GM18868 (cell line): ENCODE measurements around the gene FUS.

Source experiments
- ATAC-seq: cut with Tn5 transposase; IDR thresholded peaks from one replicate; pipeline ENCODE4 v1.9.1; 2021; ENCODE audit warnings: mild to moderate bottlenecking, moderate library complexity; ENCODE audit not compliant: unreplicated experiment

The FUS gene

DNA sequence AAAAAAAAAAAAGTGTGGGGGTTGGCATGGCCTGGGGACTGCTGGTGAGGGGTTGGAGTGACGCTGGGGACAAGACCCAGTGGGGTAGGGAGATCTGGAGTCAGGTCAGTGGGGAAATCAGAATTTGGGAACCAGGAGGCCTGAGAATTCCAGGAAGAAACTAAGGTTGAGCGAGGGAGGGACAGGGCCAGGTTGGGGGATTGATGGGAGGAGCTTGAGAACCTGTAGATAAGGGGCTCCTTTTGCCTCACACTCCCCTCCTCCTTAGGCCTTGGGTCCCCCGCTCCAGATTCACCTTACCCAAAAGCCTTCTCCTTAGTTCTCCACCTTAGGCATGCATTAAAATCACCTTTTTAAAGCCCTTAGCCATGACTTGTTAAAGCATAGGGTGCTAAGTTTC lies 45.3 kb downstream of the FUS start:
- ATAC-seq: no peak

DNA sequence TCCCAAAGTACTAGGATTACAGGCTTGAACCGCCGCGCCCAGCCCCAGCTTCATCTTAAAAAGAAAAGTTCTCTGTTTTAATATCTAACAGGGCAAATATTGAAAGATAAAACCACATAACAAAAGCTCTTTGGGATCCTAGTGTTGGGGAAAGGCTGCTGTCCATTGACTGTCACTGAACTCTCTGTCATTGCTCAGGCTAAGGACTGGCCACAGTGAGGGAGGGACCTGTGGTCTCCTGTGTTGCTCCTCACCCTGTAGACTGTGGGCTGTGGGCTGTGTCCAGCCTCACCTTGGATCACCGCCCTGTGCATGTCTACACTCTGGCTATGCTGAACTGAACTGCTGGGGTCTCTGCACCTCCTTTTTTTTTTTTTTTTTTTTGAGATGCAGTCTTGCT lies 48.3 kb downstream of the FUS start:
- ATAC-seq: no peak

DNA sequence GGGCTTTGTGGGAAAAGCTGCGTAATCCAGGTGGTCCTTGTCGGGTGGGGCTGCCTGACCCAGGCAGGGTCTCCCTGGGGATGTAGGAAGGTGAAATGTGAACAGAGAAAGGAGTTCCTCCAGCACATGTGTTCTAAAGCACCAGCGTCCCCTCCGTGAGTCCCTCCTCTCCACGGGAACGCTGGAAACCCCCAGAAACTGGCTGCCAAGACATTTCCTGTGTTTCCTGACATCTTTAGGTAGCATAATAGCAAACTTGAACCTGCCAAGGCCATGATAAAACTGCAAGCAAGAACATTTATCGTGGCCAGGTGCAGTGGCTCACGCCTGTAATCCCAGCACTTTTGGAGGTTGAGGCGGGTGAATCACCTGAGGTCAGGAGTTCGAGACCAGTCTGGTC lies 49.6 kb downstream of the FUS start:
- no peak for ATAC-seq

DNA sequence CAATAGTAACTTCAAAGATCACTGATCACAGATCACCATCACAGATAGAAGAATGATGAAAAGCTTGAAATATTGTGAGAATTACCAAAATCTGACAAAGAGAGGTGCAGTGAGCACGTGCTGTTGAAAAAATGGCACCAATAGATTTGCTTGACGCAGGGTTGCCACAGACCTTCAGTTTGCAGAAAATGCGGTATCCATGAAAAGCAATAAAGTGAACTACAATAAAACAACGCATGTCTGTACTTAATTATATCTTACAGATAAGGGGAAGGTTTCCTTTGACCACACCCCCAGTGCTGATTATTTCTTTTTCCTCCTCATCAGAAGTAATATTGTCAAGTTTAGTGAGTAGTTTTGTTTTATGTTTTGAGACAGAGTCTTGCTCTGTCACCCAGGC lies 58.1 kb downstream of the FUS start:
- no peak for ATAC-seq
